HG03066 (cell line): ENCODE data around the gene IRF9.

Experiments used
- ATAC-seq: cut with Tn5 transposase; IDR thresholded peaks from one replicate; pipeline ENCODE4 v1.9.1; 2021; ENCODE audit warnings: low read depth; ENCODE audit not compliant: unreplicated experiment

Gene IRF9

DNA sequence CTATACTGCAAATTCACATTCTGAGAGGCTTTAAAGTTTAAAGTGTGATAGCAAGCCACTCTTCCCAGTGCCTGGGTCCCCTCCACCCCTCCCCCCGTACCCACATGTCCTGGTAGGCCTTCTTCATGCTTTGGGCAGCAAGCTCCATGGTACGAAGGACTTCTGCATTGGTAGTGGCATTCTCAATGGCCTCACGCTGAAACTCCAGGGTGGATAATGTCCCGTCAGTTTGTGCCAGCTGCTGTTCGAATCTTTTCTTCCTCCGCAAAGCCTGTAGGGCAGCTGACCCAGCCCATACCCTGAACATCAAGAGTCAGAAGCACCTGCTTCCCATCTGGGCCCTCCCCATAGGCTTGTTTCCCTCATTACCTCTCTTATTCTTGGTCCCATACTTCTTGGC lies 50.2 kb downstream of the IRF9 start:
- ATAC-seq, result no peak

DNA sequence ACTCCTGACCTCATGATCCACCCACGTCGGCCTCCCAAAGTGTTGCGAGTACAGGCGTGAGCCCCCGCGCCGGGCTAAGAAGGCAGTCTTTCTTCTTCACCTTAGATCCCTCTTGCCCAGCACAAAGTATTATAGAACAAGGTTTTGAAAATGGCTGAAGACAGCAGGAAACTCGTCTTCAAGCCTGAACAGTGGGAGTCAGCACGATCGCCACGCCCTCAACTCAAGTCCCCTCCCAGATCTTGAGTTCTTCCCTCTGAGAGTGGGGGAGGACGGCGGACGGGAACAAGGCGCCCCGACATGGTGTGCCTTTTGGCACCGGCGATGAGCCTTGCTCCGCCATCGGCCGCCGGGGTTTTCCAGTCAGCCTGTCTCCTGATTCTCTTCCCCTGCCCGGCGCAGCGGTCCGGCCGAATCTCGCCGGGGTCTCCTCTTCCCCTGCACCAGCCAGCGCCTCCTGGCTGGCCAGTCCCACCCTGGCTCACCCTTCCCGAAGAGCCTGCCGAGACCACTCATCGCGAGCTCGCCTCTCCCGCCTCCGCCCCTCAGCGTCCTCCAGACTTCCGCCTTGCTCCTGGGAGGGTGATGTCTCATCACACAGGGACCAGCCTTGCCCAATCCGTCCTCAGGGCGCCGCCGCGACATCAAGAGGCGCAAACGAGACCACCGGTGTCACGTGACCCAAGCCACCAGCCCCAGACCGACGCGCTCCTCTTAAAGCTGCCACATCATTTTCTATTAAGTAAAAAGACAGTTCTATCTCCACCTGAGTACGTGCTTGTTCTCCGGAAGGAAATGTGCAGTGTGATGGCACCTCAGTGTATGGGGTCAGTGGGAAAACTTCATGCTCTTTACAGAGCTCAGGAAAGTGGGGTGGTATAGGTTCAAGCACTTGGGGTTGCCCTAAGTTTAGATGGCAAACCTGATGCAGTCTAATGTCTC lies 52.1 kb downstream of the IRF9 start, which contains the start of gene CHMP4A:
CHMP4A (minus strand) TSS at position 565 of the 942 bp plus-strand sequence; CDS start at position 516, 49 bp downstream.
- peak; percentile 70 for ATAC-seq

DNA sequence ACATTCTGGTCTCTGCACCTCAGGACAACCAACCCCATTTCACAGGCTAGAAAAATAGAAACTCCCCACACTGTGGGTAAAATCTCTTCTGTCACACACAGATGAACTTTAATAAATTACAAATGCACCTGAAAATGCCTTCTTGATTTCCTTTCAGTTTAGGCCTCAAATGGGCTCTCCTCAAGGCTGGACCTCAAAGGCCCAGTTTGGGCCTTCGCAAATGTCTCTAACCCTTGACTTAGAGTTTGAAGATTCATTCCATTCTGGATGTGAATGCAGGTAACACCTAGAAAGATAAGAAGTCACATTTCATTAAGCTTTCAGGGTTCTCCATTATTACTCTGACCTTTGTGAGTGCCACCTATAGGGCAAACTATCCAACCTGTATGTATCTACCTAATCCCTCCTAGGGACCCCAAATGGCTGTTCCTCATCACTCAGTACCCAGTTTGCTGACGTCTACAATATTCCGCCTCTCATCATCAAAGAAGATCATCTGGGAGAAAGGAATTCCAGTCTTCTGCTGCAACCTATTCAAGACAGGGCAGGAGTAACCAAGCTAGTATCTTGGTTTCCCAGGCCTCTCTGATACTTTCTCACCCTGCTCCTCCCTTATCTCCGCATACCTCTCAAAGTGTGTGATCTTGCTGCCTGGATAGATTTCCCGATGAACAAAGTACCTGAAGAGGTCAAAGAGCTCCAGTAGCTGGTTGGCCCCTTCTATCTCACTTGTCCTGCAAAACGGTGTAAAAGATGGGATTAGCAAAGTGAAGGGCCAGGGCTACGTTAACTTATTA lies 53.0 kb downstream of the IRF9 start:
- ATAC-seq, result no peak

DNA sequence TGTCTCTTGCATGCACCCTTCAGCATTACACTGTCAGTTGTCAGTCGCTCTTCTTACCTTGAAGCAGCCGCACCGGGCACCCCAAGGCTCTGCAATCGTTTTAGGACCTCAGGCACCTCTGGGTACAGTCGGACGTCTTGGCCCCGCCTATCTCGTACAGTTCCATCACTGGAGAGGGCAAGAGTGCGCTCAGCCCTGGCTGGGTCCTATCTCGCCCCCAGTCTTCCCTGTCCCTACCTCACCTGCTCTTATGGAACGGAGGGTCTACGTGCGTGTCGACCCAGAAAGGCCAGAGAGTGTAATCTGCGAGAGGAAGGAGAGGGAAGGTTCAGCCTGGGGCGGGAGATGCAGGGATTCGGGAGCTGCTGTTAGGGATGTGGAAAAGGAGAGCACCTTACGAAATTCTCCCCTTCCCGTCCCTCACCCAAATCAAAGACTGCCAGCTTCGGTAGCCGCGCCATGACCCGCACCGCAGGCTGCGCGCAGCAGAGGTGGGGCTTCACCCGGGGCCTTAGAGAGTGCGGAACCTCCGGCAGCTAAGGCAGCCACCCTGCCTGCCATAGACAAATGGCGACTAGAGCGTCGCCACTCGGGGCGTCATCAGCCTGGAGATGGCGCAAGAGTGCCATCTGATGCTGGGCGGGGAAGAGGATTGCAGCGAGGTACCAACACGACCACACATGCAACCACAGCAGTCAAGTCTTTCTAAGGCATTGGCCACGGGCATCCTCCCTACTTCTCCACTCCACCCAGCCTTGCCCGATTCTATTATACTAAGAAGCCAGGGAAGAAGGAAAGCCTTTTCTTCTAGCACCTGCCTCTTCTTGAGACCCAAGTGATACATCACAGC lies 54.7 kb downstream of the IRF9 start, which contains the start of gene MDP1:
MDP1 (minus strand) TSS at position 572 of the 850 bp plus-strand sequence; CDS start at position 461, 111 bp downstream.
- ATAC-seq, result peak; percentile 61
